ENCODE measurements around the gene WDR33. TPM values are rescaled to one million over a fixed set of nuclear protein-coding genes. Genes with fewer than 3 reads are reported as not detected.
A peak's percentile ranks its signal among the peaks of the same experiment; 100 is the strongest.

The WDR33 gene
- total and polyA plus RNA-seq, 2 of the 13 experiments (the other 11 are each of a cell fraction or from before 2014, with no cell fraction given) = 54.9 to 78.2 TPM

DNA sequence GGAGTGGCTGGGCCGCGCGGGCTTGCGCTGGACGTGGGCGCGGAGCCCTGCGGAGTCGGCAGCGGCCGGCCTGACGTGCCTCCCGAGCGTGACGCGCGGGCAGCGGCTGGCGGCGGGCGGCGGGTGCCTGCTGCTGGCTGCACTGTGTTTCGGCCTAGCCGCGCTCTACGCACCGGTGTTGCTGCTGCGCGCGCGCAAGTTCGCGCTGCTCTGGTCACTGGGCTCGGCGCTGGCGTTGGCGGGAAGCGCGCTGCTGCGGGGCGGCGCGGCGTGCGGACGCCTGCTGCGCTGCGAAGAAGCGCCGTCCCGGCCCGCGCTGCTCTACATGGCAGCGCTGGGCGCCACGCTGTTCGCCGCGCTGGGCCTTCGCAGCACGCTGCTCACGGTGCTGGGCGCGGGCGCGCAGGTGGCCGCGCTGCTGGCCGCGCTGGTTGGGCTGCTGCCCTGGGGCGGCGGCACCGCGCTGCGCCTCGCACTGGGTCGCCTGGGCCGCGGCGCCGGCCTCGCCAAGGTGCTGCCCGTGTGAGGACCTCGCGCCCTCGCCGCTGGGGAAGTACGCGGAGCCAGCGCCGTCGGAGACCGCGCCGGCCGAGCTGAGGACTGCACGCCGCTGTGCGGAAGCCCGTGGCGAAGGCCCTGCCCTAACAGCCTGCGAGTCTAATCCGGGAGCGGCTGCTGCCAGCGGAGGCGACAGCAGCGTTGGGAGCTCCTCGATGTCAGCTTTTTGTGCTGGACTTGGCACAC is 109.1 kb downstream of the WDR33 start (continued):
- TF ChIP-seq, protein P1, sequence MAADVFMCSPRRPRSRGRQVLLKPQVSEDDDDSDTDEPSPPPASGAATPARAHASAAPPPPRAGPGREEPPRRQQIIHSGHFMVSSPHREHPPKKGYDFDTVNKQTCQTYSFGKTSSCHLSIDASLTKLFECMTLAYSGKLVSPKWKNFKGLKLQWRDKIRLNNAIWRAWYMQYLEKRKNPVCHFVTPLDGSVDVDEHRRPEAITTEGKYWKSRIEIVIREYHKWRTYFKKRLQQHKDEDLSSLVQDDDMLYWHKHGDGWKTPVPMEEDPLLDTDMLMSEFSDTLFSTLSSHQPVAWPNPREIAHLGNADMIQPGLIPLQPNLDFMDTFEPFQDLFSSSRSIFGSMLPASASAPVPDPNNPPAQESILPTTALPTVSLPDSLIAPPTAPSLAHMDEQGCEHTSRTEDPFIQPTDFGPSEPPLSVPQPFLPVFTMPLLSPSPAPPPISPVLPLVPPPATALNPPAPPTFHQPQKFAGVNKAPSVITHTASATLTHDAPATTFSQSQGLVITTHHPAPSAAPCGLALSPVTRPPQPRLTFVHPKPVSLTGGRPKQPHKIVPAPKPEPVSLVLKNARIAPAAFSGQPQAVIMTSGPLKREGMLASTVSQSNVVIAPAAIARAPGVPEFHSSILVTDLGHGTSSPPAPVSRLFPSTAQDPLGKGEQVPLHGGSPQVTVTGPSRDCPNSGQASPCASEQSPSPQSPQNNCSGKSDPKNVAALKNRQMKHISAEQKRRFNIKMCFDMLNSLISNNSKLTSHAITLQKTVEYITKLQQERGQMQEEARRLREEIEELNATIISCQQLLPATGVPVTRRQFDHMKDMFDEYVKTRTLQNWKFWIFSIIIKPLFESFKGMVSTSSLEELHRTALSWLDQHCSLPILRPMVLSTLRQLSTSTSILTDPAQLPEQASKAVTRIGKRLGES (CRISPR knock-in tag; IDR thresholded peaks at IDR 0.05; ENCODE audit: borderline replicate concordance) = 0 out of 2 replicates have a peak, but pooled peaks have one; percentile 22
- no peak for TF ChIP-seq ZNF224 (CRISPR knock-in tag; IDR thresholded peaks at IDR 0.05)
- no peak; the same call in 1 of the 2 replicates for TF ChIP-seq HMG20B (CRISPR knock-in tag; conservative IDR thresholded peaks at IDR 0.05)
- TF ChIP-seq, protein P2, sequence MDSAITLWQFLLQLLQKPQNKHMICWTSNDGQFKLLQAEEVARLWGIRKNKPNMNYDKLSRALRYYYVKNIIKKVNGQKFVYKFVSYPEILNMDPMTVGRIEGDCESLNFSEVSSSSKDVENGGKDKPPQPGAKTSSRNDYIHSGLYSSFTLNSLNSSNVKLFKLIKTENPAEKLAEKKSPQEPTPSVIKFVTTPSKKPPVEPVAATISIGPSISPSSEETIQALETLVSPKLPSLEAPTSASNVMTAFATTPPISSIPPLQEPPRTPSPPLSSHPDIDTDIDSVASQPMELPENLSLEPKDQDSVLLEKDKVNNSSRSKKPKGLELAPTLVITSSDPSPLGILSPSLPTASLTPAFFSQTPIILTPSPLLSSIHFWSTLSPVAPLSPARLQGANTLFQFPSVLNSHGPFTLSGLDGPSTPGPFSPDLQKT (CRISPR knock-in tag; IDR thresholded peaks at IDR 0.05; ENCODE audit: borderline replicate concordance) = peak; percentile 41; the same call in 1 of the 2 replicates
- TF ChIP-seq ZSCAN9 (CRISPR knock-in tag; IDR thresholded peaks at IDR 0.05; ENCODE audit: borderline replicate concordance) = peak; percentile 16; the same call in 1 of the 2 replicates
- TF ChIP-seq NFKBIZ (CRISPR knock-in tag; IDR thresholded peaks at IDR 0.05) = no peak
- TF ChIP-seq, protein P3, sequence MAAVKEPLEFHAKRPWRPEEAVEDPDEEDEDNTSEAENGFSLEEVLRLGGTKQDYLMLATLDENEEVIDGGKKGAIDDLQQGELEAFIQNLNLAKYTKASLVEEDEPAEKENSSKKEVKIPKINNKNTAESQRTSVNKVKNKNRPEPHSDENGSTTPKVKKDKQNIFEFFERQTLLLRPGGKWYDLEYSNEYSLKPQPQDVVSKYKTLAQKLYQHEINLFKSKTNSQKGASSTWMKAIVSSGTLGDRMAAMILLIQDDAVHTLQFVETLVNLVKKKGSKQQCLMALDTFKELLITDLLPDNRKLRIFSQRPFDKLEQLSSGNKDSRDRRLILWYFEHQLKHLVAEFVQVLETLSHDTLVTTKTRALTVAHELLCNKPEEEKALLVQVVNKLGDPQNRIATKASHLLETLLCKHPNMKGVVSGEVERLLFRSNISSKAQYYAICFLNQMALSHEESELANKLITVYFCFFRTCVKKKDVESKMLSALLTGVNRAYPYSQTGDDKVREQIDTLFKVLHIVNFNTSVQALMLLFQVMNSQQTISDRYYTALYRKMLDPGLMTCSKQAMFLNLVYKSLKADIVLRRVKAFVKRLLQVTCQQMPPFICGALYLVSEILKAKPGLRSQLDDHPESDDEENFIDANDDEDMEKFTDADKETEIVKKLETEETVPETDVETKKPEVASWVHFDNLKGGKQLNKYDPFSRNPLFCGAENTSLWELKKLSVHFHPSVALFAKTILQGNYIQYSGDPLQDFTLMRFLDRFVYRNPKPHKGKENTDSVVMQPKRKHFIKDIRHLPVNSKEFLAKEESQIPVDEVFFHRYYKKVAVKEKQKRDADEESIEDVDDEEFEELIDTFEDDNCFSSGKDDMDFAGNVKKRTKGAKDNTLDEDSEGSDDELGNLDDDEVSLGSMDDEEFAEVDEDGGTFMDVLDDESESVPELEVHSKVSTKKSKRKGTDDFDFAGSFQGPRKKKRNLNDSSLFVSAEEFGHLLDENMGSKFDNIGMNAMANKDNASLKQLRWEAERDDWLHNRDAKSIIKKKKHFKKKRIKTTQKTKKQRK (IDR thresholded peaks at IDR 0.05; ENCODE audit: low read length) = no peak
- TF ChIP-seq POLR2AphosphoS5 (IDR thresholded peaks at IDR 0.05; ENCODE audit: low read depth, low read length) = 0 out of 2 replicates have a peak, but pooled peaks have one; percentile 21
- TF ChIP-seq ZNF788 (CRISPR knock-in tag; IDR thresholded peaks at IDR 0.05; ENCODE audit: borderline replicate concordance) = peak; percentile 86; the same call in 1 of the 2 replicates
- no peak for TF ChIP-seq ELF4 (CRISPR knock-in tag; IDR thresholded peaks at IDR 0.05; ENCODE audit: borderline replicate concordance)
- TF ChIP-seq ELF3 (CRISPR knock-in tag; IDR thresholded peaks at IDR 0.05) = peak; percentile 38; the same call in 1 of the 2 replicates
- TF ChIP-seq TMF1 (CRISPR knock-in tag; IDR thresholded peaks at IDR 0.05; ENCODE audit: low read depth) = peak; percentile 91
- TF ChIP-seq SAP130 (CRISPR knock-in tag; IDR thresholded peaks at IDR 0.05; ENCODE audit: low read depth) = peak; percentile 73
- no peak for TF ChIP-seq STAT5B (CRISPR knock-in tag; IDR thresholded peaks at IDR 0.05)
- TF ChIP-seq ZMYM4 (CRISPR knock-in tag; IDR thresholded peaks at IDR 0.05) = no peak; the same call in 1 of the 2 replicates
- peak; percentile 86 for TF ChIP-seq ZC3H13 (CRISPR knock-in tag; IDR thresholded peaks at IDR 0.05)
- TF ChIP-seq, protein P4, sequence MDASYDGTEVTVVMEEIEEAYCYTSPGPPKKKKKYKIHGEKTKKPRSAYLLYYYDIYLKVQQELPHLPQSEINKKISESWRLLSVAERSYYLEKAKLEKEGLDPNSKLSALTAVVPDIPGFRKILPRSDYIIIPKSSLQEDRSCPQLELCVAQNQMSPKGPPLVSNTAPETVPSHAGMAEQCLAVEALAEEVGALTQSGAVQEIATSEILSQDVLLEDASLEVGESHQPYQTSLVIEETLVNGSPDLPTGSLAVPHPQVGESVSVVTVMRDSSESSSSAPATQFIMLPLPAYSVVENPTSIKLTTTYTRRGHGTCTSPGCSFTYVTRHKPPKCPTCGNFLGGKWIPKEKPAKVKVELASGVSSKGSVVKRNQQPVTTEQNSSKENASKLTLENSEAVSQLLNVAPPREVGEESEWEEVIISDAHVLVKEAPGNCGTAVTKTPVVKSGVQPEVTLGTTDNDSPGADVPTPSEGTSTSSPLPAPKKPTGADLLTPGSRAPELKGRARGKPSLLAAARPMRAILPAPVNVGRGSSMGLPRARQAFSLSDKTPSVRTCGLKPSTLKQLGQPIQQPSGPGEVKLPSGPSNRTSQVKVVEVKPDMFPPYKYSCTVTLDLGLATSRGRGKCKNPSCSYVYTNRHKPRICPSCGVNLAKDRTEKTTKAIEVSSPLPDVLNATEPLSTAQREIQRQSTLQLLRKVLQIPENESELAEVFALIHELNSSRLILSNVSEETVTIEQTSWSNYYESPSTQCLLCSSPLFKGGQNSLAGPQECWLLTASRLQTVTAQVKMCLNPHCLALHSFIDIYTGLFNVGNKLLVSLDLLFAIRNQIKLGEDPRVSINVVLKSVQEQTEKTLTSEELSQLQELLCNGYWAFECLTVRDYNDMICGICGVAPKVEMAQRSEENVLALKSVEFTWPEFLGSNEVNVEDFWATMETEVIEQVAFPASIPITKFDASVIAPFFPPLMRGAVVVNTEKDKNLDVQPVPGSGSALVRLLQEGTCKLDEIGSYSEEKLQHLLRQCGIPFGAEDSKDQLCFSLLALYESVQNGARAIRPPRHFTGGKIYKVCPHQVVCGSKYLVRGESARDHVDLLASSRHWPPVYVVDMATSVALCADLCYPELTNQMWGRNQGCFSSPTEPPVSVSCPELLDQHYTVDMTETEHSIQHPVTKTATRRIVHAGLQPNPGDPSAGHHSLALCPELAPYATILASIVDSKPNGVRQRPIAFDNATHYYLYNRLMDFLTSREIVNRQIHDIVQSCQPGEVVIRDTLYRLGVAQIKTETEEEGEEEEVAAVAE (CRISPR knock-in tag; IDR thresholded peaks at IDR 0.05; ENCODE audit: borderline replicate concordance) = no peak
- TF ChIP-seq HOXA3 (CRISPR knock-in tag; IDR thresholded peaks at IDR 0.05) = peak; percentile 75
